GM21381 (cell line): ENCODE measurements around the gene PAIP2.

ENCODE experiments used
- ATAC-seq: cut with Tn5 transposase; IDR thresholded peaks from one replicate; pipeline ENCODE4 v1.9.1; 2021; ENCODE audit warnings: mild to moderate bottlenecking, moderate library complexity; ENCODE audit not compliant: unreplicated experiment

The PAIP2 gene

GRCh38 chr5:139391570-139392323, 50.1 kb downstream of the PAIP2 start:
- ATAC-seq: no peak

- no peak for ATAC-seq
Observed at GRCh38 chr5:139392324-139392677, 50.6 kb downstream of the PAIP2 start.

GRCh38 chr5:139392678-139393496, 51.2 kb downstream of the PAIP2 start:
- ATAC-seq: peak; percentile 44

GRCh38 chr5:139393497-139394122, 52.0 kb downstream of the PAIP2 start:
- no peak for ATAC-seq

- no peak for ATAC-seq
Observed at GRCh38 chr5:139394123-139394653, 52.5 kb downstream of the PAIP2 start.

GRCh38 chr5:139394654-139395566, 53.3 kb downstream of the PAIP2 start, which contains the start of gene PROB1:
PROB1 (minus strand) TSS chr5:139395104; CDS start chr5:139395081, 23 bp downstream.
- no peak for ATAC-seq

GRCh38 chr5:139395844-139396640, 54.4 kb downstream of the PAIP2 start:
- no peak for ATAC-seq

GRCh38 chr5:139396691-139397090, 55.0 kb downstream of the PAIP2 start:
- no peak for ATAC-seq

GRCh38 chr5:139397921-139398320, 56.3 kb downstream of the PAIP2 start:
- ATAC-seq: no peak

- peak; percentile 32 for ATAC-seq
Observed at GRCh38 chr5:139399501-139400121, 58.0 kb downstream of the PAIP2 start.

- ATAC-seq: no peak
Observed at GRCh38 chr5:139401546-139401945, 59.9 kb downstream of the PAIP2 start.

GRCh38 chr5:139402561-139403158, 61.0 kb downstream of the PAIP2 start:
- ATAC-seq: no peak

GRCh38 chr5:139403418-139403786, 61.7 kb downstream of the PAIP2 start:
- no peak for ATAC-seq

- peak; percentile 81 for ATAC-seq
Observed at GRCh38 chr5:139403787-139404483, 62.3 kb downstream of the PAIP2 start, which contains the start of gene SPATA24. SPATA24 (minus strand) TSS chr5:139404089; CDS start chr5:139404060, 29 bp downstream.

- ATAC-seq: no peak
Observed at GRCh38 chr5:139404484-139404840, 62.8 kb downstream of the PAIP2 start.

GRCh38 chr5:139406963-139407362, 65.3 kb downstream of the PAIP2 start:
- ATAC-seq: no peak

- no peak for ATAC-seq
Observed at GRCh38 chr5:139407517-139407916, 65.9 kb downstream of the PAIP2 start.

GRCh38 chr5:139408191-139408590, 66.5 kb downstream of the PAIP2 start:
- ATAC-seq: no peak
